Natural killer cell (primary cell): ENCODE results near the gene FITM2. TPM values are rescaled to one million over a fixed set of nuclear protein-coding genes. Genes with fewer than 3 reads are reported as not detected.

Experiments used
- ATAC-seq, 3 donors: fragments of 150-1000 bp in 2 of 3; fragments of 200-7000 bp in 1 of 3; cut with Tn5 transposase; 1 replicate in 1 of 3; 2 replicates in 2 of 3; pipeline ENCODE4 v1.10.0; 2021; ENCODE audit warnings: mild to moderate bottlenecking in 2 of 3, moderate library complexity in 2 of 3
- DNase-seq, 2 donors: peaks; one replicate each; pipeline versions ENCODE4 v3.0.0 to v3.0.0-alpha.2; 2013 to 2021; ENCODE audit warnings: mixed read lengths in 1 of 2
- H3K27ac ChIP-seq: one replicate; pipeline ENCODE4 v1.5.1; 2013; ENCODE audit warnings: mild to moderate bottlenecking, low read length
- H3K27me3 ChIP-seq: one replicate; pipeline ENCODE4 v1.6.1; 2013; ENCODE audit warnings: low read length; ENCODE audit not compliant: control insufficient read depth, insufficient read depth
- H3K36me3 ChIP-seq: one replicate; pipeline ENCODE4 v1.6.1; 2013; ENCODE audit warnings: low read length; ENCODE audit not compliant: control insufficient read depth, insufficient read depth
- H3K4me1 ChIP-seq: one replicate; pipeline ENCODE4 v1.6.1; 2013; ENCODE audit warnings: low read length; ENCODE audit not compliant: control insufficient read depth, insufficient read depth
- H3K4me3 ChIP-seq: one replicate; pipeline ENCODE4 v1.5.1; 2013; ENCODE audit warnings: low read length
- H3K9me3 ChIP-seq: one replicate; pipeline ENCODE4 v1.6.1; 2013; ENCODE audit warnings: low read length; ENCODE audit not compliant: control insufficient read depth, insufficient read depth
- H3K27ac Mint-ChIP-seq, 2 donors: one replicate each; pipeline ENCODE4 v1.8.0; 2022; ENCODE audit warnings: mild to moderate bottlenecking in 2 of 2, mixed read lengths in 2 of 2, moderate library complexity in 1 of 2
- H3K27me3 Mint-ChIP-seq, 2 donors: one replicate each; pipeline ENCODE4 v1.8.0; 2022; ENCODE audit warnings: low read depth in 2 of 2, mixed read lengths in 2 of 2
- H3K36me3 Mint-ChIP-seq: one replicate; pipeline ENCODE4 v1.8.0; 2022; ENCODE audit warnings: mixed read lengths
- H3K4me1 Mint-ChIP-seq, 2 donors: one replicate each; pipeline ENCODE4 v1.8.0; 2022; ENCODE audit warnings: mixed read lengths in 2 of 2
- H3K4me3 Mint-ChIP-seq: one replicate; pipeline ENCODE4 v1.8.0; 2022; ENCODE audit warnings: mild to moderate bottlenecking, moderate library complexity, mixed read lengths
- H3K9me3 Mint-ChIP-seq, 2 donors: one replicate each; pipeline ENCODE4 v1.8.0; 2022; ENCODE audit warnings: mixed read lengths in 2 of 2
- WGBS: methylation state at CpG from one replicate; pipeline ENCODE4 v1.1.7; 2013; ENCODE audit warnings: missing lambda C conversion rate; ENCODE audit not compliant: insufficient coverage; 5-methylcytosine and 5-hydroxymethylcytosine counted together
- intact Hi-C: fragments of 100-400 bp; cut with micrococcal nuclease; formaldehyde crosslinking; loops from one replicate; pipeline ENCODE4 v1.14.2; 2022
- total RNA-seq, 4 donors: library from RNA; stranded (reverse); fragments of 120-200 nt in 1 of 4; gene quantifications; one replicate each; pipeline versions ENCODE4 v1.2.3 to v1.2.4, GENCODE V29; 2013 to 2022
- TF ChIP-seq, protein P1 (sequence below): fragments of 200-600 bp; IDR thresholded peaks from one replicate; pipeline ENCODE4 v1.8.0; 2022; ENCODE audit warnings: antibody characterized with exemption

Gene FITM2
- total RNA-seq, 3 donors from 2014 or later (not counting 1 experiment from before 2014, with no cell fraction given) = 3.7 to 6.0 (median 3.9) TPM

DNA sequence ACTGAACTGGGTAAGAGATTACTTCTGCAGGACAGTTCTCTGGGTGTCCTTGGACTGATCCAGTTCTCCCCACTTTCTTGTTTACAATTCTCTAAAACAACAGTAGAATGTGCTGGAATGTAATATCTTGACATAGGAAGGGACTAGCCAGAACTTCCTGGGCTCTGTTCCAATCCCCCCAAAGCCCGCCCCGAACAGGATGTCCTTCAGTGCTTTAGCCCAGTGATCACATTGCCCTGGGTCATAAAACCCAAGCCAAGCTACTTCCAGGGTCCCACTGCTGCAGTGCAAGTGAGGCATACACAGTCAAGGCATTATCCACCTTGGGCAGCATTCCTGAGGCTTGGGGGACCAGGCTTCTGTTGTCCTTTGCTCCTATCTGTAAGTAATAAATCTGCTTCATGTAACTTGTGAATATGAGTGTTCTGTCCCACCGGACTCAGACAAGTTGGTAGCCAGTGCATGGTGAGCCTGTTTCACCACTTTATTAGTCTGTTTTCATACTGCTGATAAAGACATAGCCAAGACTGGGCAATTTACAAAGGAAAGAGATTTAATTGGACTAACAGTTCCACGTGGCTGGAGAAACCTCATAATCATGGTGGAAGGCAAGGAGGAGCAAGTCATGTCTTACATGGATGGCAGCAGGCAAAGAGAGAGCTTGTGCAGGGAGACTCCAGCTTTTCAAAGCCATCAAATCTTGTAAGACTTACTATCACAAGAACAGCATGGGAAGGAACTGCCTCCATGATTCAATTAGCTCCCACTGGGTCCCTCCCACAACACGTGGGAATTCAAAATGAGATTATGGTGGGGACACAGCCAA is 23.5 kb downstream of the FITM2 start:
- Histone ChIP-seq H3K36me3 (no peaks in the 10 kb centered on the region), H3K27me3 (no peaks in the 10 kb centered on the region), H3K27ac (no peak overlapping the region), H3K4me3 (no peak overlapping the region), H3K4me1 (no peaks in the 10 kb centered on the region), H3K9me3 (no peaks in the 10 kb centered on the region)
- no peak for DNase-seq
- no peaks in the 10 kb centered on the region for H3K9me3 Mint-ChIP-seq
- intact Hi-C loops = no loop called here
- H3K36me3 Mint-ChIP-seq = no peaks in the 10 kb centered on the region
- H3K4me3 Mint-ChIP-seq = no peak overlapping the region
- WGBS = 89% methylated on average over 5 of the region's 5 CpGs
- no peak overlapping the region for H3K27ac Mint-ChIP-seq
- no peak for ATAC-seq
- peaks cover 0 to 6% of the 10 kb centered on the region in 2 donors for H3K27me3 Mint-ChIP-seq
- H3K4me1 Mint-ChIP-seq = no peaks in the 10 kb centered on the region
- TF ChIP-seq, protein P1, sequence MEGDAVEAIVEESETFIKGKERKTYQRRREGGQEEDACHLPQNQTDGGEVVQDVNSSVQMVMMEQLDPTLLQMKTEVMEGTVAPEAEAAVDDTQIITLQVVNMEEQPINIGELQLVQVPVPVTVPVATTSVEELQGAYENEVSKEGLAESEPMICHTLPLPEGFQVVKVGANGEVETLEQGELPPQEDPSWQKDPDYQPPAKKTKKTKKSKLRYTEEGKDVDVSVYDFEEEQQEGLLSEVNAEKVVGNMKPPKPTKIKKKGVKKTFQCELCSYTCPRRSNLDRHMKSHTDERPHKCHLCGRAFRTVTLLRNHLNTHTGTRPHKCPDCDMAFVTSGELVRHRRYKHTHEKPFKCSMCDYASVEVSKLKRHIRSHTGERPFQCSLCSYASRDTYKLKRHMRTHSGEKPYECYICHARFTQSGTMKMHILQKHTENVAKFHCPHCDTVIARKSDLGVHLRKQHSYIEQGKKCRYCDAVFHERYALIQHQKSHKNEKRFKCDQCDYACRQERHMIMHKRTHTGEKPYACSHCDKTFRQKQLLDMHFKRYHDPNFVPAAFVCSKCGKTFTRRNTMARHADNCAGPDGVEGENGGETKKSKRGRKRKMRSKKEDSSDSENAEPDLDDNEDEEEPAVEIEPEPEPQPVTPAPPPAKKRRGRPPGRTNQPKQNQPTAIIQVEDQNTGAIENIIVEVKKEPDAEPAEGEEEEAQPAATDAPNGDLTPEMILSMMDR = no peak

DNA sequence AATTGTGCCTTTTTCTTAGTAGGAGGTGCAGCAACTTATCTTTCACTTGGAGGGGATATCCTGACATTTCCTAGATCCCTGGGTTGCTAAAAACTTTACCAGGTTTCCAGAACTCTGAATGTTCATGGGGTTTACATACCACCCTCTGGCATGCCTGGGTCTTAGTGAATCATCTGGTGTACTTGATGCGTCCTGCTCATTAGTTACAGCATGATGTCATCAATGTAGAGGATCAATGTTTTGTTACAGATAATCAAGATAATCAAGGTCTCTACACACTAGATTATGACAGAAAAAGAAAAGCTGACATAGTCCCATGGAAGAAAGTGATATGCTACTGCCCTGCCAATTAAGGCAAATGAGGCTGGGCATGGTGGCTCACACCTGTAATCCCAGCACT is 27.0 kb downstream of the FITM2 start:
- Histone ChIP-seq H3K27ac (no peak overlapping the region), H3K4me3 (no peak overlapping the region), H3K4me1 (no peaks in the 10 kb centered on the region), H3K9me3 (no peaks in the 10 kb centered on the region), H3K36me3 (no peaks in the 10 kb centered on the region), H3K27me3 (no peaks in the 10 kb centered on the region)
- Mint-ChIP-seq H3K9me3 (no peaks in the 10 kb centered on the region), H3K4me3 (no peak overlapping the region), H3K27me3 (peaks cover 0 to 6% of the 10 kb centered on the region in 2 donors), H3K36me3 (no peaks in the 10 kb centered on the region), H3K27ac (no peak overlapping the region), H3K4me1 (peaks cover 0 to 5% of the 10 kb centered on the region in 2 donors)
- TF ChIP-seq, protein P1 = no peak
- WGBS = no CpG with 5 or more reads among the region's 1 CpG
- intact Hi-C loops = no loop called here
- no peak for ATAC-seq
- DNase-seq = no peak

DNA sequence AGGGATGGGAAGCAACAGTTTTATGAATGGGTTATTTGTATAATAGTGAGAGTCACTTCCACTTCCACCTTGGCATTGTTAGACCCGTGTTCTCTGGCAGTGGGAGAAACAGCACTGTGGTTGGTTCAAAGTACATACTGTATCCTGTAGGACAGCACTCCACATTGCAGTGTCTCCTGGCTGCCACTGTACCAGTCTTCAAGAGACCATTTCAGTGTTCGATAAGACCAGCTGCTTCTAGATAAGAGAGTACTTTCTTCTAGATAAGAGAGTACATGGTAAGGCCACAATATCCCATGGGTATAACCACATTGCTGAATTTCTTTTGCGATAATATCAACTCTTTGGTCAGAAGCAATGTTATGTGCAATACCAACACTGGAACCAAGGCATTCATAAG is 28.8 kb downstream of the FITM2 start:
- Histone ChIP-seq H3K4me1 (no peaks in the 10 kb centered on the region), H3K27me3 (no peaks in the 10 kb centered on the region), H3K9me3 (no peaks in the 10 kb centered on the region), H3K27ac (no peak overlapping the region), H3K36me3 (no peaks in the 10 kb centered on the region), H3K4me3 (no peak overlapping the region)
- H3K4me3 Mint-ChIP-seq = no peak overlapping the region
- peaks cover 0 to 5% of the 10 kb centered on the region in 2 donors for H3K4me1 Mint-ChIP-seq
- H3K36me3 Mint-ChIP-seq = no peaks in the 10 kb centered on the region
- H3K27me3 Mint-ChIP-seq = peaks cover 0 to 6% of the 10 kb centered on the region in 2 donors
- TF ChIP-seq, protein P1 = no peak
- no peaks in the 10 kb centered on the region for H3K9me3 Mint-ChIP-seq
- DNase-seq (no peak), ATAC-seq (peak in 1 of 3 donors; percentile 32)
- intact Hi-C loops = no loop called here
- H3K27ac Mint-ChIP-seq = no peak overlapping the region
- 89% methylated on average over 3 of the region's 3 CpGs for WGBS
